Endothelial cell of umbilical vein (primary cell): ENCODE results near the gene EML4.

Experiments
- CTCF ChIP-seq, 2 donors: IDR thresholded peaks; 1 replicate in 1 of 2; 2 replicates in 1 of 2; pipeline ENCODE4 v1.5.1; 2011; ENCODE audit warnings: low read length in 2 of 2, mild to moderate bottlenecking in 2 of 2, moderate library complexity in 2 of 2, control low read depth in 1 of 2, inconsistent platforms in 1 of 2, low read depth in 1 of 2; ENCODE audit not compliant: insufficient read depth in 1 of 2; ENCODE audit errors: extremely low read depth in 1 of 2
- EZH2 ChIP-seq: IDR thresholded peaks from 2 replicates; pipeline ENCODE4 v1.6.1; 2012; ENCODE audit warnings: borderline replicate concordance, low read depth, mild to moderate bottlenecking, moderate library complexity, low read length, inconsistent platforms; ENCODE audit not compliant: severe bottlenecking
- FOS ChIP-seq: IDR thresholded peaks from 2 replicates; pipeline ENCODE4 v1.6.1; 2011; ENCODE audit warnings: mild to moderate bottlenecking, low read length, moderate library complexity, borderline replicate concordance; ENCODE audit not compliant: insufficient read depth
- POLR2A ChIP-seq: IDR thresholded peaks from 2 replicates; pipeline ENCODE4 v1.6.1; 2012; ENCODE audit warnings: low read depth, mild to moderate bottlenecking, control low read depth, low read length

DNA sequence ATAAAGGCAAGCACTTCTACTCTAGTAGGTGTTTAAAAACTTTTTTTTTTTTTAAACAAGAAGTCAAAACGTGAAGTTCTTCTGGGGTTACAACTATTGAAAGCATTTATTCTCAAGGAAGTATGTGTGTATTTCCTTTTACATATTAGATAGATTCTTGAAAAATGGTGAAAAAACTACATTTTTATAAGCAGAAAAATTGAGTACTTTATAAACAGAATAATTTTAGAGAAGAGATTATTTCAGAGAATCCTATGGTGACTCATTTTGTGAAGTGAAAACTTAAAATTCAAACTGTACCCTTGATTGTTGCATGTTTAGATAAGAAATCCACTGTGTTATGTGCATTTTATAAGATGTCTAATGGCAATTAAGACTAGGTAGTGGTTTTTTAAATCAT is 2.9 kb downstream of the EML4 start:
- TF ChIP-seq CTCF (IDR thresholded peaks at IDR 0.05; ENCODE audit: extremely low read depth in 1 of 2, insufficient read depth in 1 of 2, low read depth in 1 of 2, low read length in 2 of 2) (no peak), POLR2A (no peak), EZH2 (no peak), FOS (no peak)
